Epithelial cell of prostate (primary cell): Measurements from ENCODE around the gene ACOXL.
"Not testable (repeated sequence)": the region's sequence is repeated elsewhere in the genome, so short reads cannot be mapped to it uniquely, and the experiment has no call there.

Source experiments
- DNase-seq: peaks from one replicate; pipeline ENCODE4 v3.0.0-alpha.2; 2011; ENCODE audit warnings: low read depth, low spot score
- H3K27ac ChIP-seq: fragments of 450-650 bp; 2 replicates; pipeline ENCODE4 v1.5.1; 2017; ENCODE audit warnings: mild to moderate bottlenecking

ACOXL gene

GRCh38 chr2:111045236-111045635, 312.9 kb downstream of the ACOXL start:
- DNase-seq, H3K27ac ChIP-seq: not testable (repeated sequence)

GRCh38 chr2:111045771-111046444, 313.5 kb downstream of the ACOXL start:
- H3K27ac ChIP-seq = no peak overlapping the region
- DNase-seq = no peak

GRCh38 chr2:111046670-111047069, 314.3 kb downstream of the ACOXL start:
- no peak for DNase-seq
- no peak overlapping the region for H3K27ac ChIP-seq

GRCh38 chr2:111048856-111049768, 316.7 kb downstream of the ACOXL start:
- no peak overlapping the region for H3K27ac ChIP-seq
- DNase-seq = no peak

- DNase-seq = no peak
- H3K27ac ChIP-seq = no peak overlapping the region
Measured at GRCh38 chr2:111049792-111050640, 317.6 kb downstream of the ACOXL start.

GRCh38 chr2:111050701-111051376, 318.5 kb downstream of the ACOXL start:
- no peak overlapping the region for H3K27ac ChIP-seq
- no peak for DNase-seq

GRCh38 chr2:111052621-111053020, 320.2 kb downstream of the ACOXL start:
- no peak for DNase-seq
- no peak overlapping the region for H3K27ac ChIP-seq

GRCh38 chr2:111053266-111053665, 320.9 kb downstream of the ACOXL start:
- no peak overlapping the region for H3K27ac ChIP-seq
- no peak for DNase-seq

- no peak overlapping the region for H3K27ac ChIP-seq
- DNase-seq = no peak
Measured at GRCh38 chr2:111053825-111054515, 321.6 kb downstream of the ACOXL start.

GRCh38 chr2:111054791-111055691, 322.7 kb downstream of the ACOXL start:
- H3K27ac ChIP-seq = no peak overlapping the region
- DNase-seq = no peak

GRCh38 chr2:111055735-111056134, 323.4 kb downstream of the ACOXL start:
- no peak for DNase-seq
- no peak overlapping the region for H3K27ac ChIP-seq

GRCh38 chr2:111057045-111057444, 324.7 kb downstream of the ACOXL start:
- DNase-seq = no peak
- H3K27ac ChIP-seq = no peak overlapping the region

GRCh38 chr2:111057721-111058120, 325.3 kb downstream of the ACOXL start:
- H3K27ac ChIP-seq = no peak overlapping the region
- DNase-seq = no peak

- no peak for DNase-seq
- no peak overlapping the region for H3K27ac ChIP-seq
Measured at GRCh38 chr2:111058264-111058663, 325.9 kb downstream of the ACOXL start.

GRCh38 chr2:111061191-111061590, 328.8 kb downstream of the ACOXL start:
- DNase-seq = no peak
- no peak overlapping the region for H3K27ac ChIP-seq

GRCh38 chr2:111062417-111062816, 330.0 kb downstream of the ACOXL start:
- no peak for DNase-seq
- H3K27ac ChIP-seq = no peak overlapping the region

- no peak overlapping the region for H3K27ac ChIP-seq
Measured at GRCh38 chr2:111066062-111066593, 333.8 kb downstream of the ACOXL start.

GRCh38 chr2:111068435-111069058, 336.2 kb downstream of the ACOXL start:
- peak; percentile 59 for DNase-seq
- H3K27ac ChIP-seq = no peak overlapping the region

More at GRCh38 chr2:111066062-111066593, 333.8 kb downstream of the ACOXL start:
- DNase-seq = no peak
